NCI-H2029 treated with DMSO at 0.1 percent for 48 hours (cell line): ENCODE data around the gene FKRP.
"Not testable (repeated sequence)": the region's sequence is repeated elsewhere in the genome, so short reads cannot be mapped to it uniquely, and the experiment has no call there.

ENCODE experiments used
- DNase-seq: peaks from one replicate; lab custom pipeline; 2025; lab: John Stamatoyannopoulos, UW

FKRP gene

DNA sequence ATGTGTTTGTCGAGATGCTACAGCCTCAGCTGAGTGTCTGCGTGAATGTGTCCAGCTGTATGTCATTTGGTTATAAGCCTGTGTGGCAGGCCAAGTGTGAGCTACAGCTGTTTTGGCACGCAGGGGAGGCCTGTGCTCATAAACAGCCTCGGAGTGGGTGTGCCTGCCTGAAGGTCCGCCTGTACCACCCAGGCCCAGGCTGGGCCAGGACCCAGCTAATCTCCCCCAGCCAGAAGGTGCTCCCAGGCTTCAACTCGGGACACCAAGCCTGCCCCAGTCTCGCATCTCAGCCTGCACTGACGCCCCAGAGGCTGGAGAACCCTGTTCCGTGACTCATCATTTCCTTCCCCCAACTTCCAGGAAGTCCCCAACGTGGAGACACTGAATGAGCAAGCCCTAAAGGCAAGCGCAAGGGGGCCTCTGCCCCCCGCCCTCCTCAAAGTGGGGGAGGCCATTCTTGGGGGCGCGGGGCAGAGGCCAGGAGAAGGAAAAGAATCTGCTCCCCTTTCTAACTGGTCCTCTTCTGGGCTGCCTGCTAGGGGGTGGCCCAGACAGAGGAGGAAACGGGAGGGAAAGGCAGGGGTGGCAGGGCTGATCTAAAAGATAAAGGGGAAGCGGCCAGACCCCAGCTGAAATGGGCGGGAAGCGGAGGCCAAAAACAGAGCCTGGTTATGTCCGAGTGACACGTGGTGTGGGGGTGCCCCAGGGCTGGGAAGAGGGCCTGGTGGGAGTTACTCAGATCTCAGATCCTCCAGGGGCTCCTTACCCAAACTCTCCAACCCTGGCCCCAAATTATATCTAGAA lies 40.6 kb downstream of the FKRP start:
- peak; percentile 78 for DNase-seq

- no peak for DNase-seq
Observed at GRCh38 chr19:46787040-46787330, 41.1 kb downstream of the FKRP start.

DNA sequence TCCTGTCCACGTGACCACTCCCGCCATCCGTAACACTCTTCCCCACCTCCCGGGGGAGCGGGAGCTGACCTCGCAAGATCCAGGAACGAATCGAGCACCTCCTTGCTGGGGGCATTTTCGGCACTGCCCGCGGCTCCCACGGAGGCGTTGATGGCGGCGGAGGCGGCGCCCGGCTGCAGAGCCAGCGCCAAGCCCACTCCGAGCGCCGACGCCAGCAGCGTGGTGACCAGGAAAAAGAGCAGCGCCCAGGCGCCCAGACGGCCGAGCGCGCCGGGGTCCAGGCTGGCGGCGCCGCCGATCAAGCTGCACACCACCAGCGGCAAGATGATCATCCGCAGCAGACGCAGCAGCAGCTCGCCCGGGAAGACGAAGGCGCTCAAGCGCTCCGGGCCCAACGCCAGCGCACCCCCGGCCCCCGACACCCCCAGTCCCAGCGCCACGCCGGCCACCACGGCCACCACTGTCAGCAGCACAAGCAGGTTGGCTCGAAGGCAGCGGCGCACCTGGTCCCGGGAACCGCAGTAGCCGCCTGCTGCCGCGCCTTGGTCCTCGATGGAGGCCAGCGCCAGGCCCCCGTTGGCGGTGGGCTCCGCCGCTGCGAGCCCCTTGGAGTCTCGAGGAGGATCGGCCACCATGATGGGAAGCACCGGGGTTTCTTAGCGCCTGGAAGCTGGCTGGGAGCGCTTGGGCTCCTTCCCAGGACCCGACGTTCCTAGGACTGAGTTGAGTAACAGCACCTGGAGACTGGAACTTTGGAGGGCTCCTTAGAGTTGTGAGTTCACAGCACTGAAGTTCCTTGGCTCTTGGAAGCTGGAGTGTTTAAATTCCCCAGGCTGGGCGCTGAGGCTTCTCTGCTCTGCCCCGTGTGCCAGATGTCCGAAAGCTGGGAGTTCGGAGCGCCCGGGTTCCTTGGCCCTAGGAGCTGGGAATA lies 41.7 kb downstream of the FKRP start:
- no peak for DNase-seq

DNA sequence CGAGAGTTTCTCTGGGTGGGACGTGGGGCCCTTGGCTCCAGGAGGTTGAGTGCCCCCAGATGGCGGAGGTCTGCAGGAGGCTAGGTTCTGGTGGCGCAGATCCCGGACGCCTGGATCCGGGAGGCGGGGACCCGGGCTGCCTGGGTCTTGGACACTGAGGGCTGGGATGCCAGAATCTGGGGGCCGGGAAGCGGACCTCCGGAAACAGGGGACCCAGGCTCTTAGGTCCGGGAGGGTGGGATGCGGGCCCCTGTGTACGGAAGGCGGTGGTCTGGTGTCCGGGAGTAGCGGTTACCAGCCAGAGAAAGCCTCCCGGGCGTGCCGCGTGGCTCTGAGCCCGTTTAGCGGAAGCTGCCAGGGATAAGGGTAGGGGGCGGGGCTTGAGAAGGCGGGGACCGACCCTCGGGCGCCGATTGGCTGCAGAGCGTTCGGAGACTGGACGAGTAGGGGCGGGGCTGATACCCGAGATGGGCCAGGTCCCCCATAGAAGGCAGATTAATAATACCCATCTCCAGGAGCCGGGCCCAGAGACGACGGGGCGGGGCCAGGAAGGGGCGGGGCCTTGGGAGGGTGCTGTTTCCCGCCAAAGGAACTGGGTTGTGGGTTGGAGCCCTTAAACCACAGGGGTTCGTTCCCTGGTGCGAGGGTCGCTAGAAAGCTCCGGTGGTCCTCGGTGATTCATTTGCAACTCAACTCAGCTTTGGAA lies 42.6 kb downstream of the FKRP start, which contains the start of gene SLC1A5:
TSS of gene SLC1A5 (minus strand) at position 333 of the 706 bp plus-strand sequence. CDS start 629 bp downstream, outside the sequence.
- DNase-seq: peak; percentile 92

- no peak for DNase-seq
Observed at GRCh38 chr19:46788968-46789338, 43.1 kb downstream of the FKRP start.

GRCh38 chr19:46789371-46789770 lies 43.5 kb downstream of the FKRP start:
- no peak for DNase-seq

- DNase-seq: no peak
Observed at GRCh38 chr19:46791944-46792343, 46.1 kb downstream of the FKRP start.

DNA sequence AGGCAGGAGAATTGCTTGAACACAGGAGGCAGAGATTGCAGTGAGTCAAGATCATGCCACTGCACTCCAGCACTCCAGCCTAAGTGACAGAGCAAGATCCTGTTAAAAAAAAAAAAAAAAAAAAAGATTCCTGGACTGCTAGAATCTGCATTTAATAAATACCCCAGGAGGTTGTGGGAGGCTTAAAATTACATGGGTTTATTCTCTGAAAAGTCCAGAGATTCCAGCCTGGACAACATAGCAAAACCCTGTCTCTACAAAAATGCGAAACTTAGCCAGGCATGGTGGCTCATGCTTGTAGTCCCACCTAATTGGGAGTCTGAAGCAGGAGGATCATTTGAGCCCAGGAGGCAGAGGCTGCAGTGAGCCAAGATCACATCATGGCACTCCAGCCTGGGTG lies 52.0 kb downstream of the FKRP start:
- no peak for DNase-seq

DNA sequence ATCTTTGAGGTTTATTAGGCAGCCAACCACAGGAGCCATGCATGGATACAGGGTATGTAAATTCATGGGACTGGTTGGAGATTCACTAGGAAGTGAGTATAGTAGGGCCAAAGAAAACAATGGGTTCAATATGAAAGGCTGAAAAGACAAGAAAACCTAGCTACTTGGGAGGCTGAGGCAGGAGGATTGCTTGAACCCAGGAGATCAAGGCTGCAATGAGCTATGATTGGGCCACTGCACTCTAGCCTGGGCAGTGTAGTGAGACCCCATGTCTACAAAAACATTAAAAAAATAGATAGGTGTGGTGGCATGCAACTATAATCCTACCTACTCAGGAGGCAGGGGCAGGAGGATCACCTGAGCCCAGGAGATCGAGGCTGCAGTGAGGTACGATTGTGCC lies 52.9 kb downstream of the FKRP start:
- DNase-seq: no peak

- no peak for DNase-seq
Observed at GRCh38 chr19:46802152-46802551, 56.3 kb downstream of the FKRP start.

- DNase-seq: no peak
Observed at GRCh38 chr19:46803555-46803954, 57.7 kb downstream of the FKRP start.

- DNase-seq: not testable (repeated sequence)
Observed at GRCh38 chr19:46804432-46804831, 58.6 kb downstream of the FKRP start.

DNA sequence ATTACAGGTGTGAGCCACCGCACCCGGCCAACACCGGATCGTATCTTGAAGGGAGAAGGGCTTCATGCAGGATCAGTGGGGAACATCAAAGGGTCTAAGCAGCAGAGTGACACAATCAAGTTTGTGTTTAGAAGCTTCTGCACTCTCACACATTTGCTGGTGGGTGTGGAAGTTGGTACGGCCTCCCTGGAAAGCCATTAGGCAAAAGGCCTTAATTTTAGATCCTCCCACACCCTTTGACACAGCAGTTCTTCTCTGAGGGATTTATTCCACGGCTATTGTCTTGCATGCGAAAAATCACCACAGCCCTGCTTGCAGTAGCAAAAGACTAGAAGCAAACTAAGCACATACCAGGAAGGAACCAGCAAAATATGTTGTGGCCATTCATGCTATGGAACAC lies 60.8 kb downstream of the FKRP start:
- no peak for DNase-seq
